Measurements from ENCODE around the gene CDHR1.

GRCh38 chr10:84156768-84157167 is 37.6 kb upstream of the CDHR1 start:
- TF ChIP-seq POLR2AphosphoS5 (IDR thresholded peaks at IDR 0.05; ENCODE audit: low read depth, low read length) (no peak), MXI1 (IDR thresholded peaks at IDR 0.05; ENCODE audit: low read depth, low read length) (no peak)

All from SK-N-SH (cell line).